Activated CD4-positive, CD25-positive, alpha-beta regulatory T cell treated with anti-CD3 and anti-CD28 coated beads, Interleukin-2, amount 50 U/mL, for 24 hours (primary cell): Measurements from ENCODE around the gene MTFMT.
"Not testable (repeated sequence)": the region's sequence is repeated elsewhere in the genome, so short reads cannot be mapped to it uniquely, and the experiment has no call there.

Source experiments
- ATAC-seq, 2 donors: fragments of 150-1000 bp; cut with Tn5 transposase; one replicate each; pipeline ENCODE4 v1.10.0; 2021; ENCODE audit warnings: mild to moderate bottlenecking in 1 of 2, moderate library complexity in 1 of 2

MTFMT gene

DNA sequence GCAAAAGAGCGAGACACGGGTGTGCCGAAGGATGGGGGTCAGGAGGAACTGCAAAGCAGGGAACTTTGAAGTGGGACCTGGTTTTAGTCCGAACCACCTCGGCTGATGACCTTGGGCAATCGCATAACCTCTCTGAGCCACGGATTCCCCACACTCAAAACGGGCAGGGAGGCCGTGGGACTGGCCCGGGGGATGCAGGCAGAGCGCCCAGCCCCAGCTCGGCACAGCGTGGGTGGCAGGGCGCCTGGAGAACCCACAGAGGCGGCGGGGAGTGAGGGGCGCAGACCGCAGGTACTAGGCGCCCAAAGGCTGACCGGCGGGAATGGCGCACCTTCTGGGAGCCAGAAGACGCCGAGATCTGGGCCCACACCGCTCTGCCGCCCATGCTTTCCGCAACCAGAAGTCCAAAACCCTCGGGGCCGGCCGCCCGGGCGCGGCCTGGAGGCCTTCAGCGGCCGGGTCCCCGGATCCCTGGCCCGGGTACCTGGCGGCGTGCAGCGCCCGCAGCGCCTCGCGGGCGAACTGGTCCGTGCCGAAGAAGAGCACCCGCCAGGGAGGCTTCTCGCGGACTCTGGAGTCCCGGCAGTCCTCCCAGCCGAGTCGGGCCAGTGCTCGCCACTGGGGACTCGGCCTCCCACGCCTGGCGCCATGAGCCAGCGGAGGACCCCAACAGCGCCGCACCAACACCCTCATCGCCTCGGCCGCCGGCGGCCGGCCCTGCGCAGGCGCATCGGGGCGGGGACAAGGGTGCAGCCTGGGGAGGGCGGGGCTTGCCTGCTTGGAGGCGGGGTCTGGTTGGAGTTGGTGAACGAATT lies at the start of gene MTFMT:
Gene MTFMT, minus strand, starts transcription at position 719 of the 815 bp plus-strand sequence. Its CDS starts 26 bp downstream, at position 693.
- peak; percentile 94 to 96 for ATAC-seq

DNA sequence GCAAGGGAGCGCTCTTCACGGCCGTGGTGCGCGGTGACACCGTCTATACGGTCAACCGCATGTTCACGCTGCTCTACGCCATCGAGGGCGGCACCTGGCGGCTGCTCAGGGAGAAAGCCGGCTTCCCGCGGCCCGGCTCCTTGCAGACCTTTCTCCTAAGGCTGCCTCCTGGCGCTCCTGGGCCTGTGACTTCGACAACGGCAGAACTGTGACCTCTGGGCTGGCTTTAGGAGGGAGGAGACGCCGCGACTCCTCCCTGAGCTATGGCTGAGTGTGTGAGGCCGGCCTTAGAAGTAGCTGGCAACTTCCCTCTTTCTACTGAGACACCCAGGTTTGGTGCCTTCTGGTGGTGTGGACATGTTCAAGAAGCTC lies 48.5 kb upstream of the MTFMT start:
- ATAC-seq, result peak; percentile 44 to 71

DNA sequence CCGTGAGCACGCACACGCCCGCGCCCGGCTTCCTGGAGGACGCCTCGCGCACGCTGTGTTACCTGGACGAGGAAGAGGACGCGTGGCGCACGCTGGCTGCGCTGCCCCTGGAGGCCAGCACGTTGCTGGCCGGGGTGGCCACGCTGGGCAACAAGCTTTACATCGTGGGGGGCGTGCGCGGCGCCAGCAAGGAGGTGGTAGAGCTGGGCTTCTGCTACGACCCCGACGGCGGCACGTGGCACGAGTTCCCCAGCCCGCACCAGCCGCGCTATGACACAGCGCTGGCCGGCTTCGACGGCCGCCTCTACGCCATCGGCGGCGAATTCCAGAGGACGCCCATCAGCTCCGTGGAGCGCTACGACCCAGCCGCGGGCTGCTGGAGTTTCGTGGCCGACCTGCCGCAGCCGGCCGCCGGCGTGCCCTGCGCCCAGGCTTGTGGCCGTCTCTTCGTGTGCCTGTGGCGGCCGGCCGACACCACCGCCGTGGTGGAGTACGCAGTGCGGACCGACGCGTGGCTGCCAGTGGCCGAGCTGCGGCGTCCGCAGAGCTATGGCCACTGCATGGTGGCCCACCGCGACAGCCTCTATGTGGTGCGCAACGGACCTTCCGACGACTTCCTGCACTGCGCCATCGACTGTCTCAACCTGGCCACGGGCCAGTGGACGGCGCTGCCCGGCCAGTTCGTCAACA lies 48.0 kb upstream of the MTFMT start:
- ATAC-seq, result no peak

DNA sequence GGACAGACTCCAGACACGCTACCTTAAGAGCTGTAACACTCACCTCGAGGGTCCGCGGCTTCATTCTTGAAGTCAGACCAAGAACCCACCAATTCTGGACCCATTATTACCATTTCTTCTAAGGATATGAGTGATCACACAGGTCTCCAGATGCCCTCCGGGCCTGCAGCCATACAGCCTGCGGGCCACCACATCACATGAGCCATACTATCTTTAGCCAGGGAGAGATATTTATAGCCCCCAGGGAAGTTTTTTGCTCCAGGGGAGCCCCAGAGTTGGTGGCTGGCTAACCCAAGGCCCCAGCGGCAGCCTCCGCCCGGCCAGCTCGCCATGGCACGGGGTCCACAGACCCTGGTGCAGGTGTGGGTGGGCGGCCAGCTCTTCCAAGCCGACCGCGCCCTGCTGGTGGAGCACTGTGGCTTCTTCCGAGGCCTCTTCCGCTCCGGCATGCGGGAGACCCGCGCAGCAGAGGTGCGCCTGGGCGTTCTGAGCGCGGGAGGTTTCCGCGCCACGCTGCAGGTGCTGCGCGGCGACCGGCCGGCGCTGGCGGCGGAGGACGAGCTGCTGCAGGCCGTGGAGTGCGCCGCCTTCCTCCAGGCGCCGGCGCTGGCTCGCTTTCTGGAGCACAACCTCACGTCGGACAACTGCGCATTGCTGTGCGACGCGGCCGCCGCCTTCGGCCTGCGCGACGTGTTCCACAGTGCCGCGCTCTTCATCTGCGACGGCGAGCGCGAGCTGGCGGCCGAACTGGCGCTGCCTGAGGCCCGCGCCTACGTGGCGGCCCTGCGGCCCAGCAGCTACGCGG lies 47.2 kb upstream of the MTFMT start, which contains the start of gene KBTBD13:
Gene KBTBD13, plus strand, starts transcription at position 261 of the 805 bp plus-strand sequence. Its CDS starts 70 bp downstream, at position 331.
- no peak for ATAC-seq

DNA sequence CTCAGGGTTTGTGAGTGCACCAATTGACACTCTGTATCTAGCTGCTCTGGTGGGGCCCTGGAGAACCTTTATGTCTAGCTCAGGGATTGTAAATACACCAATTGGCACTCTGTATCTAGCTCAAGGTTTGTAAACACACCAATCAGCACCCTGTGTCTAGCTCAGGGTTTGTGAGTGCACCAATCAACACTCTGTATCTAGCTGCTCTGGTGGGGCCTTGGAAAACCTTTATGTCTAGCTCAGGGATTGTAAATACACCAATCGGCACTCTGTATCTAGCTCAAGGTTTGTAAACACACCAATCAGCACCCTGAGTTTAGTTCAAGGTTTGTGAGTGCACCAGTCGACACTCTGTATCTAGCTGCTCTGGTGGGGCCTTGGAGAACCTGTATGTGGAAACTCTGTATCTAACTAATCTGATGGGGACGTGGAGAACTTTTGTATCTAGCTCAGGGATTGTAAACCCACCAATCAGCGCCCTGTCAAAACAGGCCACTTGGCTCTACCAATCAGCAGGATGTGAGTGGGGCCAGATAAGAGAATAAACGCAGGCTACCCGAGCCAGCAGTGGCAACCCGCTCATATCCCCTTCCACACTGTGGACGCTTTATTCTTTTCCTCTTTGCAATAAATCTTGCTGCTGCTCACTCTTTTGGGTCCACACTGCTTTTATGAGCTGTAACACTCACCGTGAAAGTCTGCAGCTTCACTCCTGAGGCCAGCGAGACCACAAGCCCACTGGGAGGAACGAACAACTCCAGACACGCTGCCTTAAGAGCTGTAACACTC lies 46.4 kb upstream of the MTFMT start:
- ATAC-seq, result not testable (repeated sequence)

DNA sequence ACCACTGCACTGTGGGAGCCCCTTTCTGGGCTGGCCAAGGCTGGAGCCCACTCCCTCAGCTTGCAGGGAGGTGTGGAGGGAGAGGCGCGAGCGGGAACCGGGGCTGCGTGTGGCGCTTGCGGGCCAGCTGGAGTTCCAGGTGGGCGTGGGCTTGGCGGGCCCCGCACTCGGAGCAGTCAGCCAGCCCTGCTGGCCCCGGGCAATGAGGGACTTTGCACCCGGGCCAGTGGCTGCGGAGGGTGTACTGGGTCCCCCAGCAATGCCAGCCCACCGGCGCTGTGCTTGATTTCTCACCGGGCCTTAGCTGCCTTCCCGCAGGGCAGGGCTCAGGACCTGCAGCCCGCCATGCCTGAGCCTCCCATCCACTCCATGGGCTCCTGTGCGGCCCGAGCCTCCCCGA lies 45.5 kb upstream of the MTFMT start:
- ATAC-seq, result not testable (repeated sequence)

DNA sequence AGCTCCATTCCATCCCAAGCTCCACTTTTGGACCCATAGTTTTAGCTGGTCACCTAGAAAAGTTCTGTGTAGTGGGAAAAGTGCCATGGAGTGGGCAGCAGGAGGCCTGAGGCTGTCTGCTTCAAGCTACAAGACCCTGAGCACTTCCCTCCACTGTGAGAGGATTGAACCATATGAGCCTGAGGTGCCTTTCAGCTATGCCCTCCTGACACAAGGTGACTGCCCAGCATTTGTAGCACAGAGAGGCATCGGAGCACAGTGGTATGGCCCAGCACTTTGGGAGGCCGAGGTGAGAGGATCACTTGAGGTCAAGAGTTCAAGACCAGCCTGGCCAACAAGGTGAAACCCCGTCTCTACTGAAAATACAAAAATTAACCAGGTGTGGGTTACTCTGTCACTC lies 43.2 kb upstream of the MTFMT start:
- no peak for ATAC-seq

DNA sequence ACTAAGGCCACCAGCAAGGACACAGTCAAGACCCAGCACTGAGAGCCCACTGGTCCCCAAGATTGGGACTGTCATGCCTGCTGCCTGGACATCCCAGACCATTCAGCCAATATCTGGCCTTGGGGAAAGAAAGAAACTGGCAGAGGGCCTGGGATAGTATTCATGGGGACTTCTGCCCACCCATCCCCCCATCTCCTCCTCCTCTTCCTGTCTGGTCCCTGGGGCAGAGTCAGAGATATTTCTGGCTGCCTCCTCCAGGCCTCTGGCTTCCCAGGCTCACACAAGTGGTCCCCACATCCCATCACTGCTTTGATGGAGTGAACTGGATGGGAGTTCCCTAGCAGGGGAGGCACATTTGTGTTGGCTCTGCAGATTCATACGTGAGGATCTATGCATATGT lies 42.6 kb upstream of the MTFMT start:
- no peak for ATAC-seq

DNA sequence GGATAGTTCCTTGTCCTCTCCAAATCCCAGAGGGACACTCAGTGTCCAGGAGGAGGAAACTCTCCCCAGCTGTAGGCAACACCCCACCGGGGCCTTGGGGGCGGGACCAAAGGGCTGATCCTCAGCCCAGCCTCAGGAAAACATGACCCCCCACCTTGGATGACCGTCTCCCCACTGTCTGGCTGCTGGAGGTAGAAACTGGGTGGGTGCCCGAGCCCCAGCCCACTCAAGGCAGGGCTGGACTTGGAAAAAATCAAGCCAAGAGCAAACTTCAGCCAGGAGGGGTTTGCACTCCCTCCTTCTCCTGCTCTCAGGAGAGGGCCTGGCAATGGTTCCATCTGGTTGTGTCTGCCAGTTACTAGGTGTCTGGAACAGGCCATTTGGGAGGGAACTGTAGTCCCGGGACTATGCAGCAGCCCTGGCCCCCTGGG lies 42.0 kb upstream of the MTFMT start:
- no peak for ATAC-seq

DNA sequence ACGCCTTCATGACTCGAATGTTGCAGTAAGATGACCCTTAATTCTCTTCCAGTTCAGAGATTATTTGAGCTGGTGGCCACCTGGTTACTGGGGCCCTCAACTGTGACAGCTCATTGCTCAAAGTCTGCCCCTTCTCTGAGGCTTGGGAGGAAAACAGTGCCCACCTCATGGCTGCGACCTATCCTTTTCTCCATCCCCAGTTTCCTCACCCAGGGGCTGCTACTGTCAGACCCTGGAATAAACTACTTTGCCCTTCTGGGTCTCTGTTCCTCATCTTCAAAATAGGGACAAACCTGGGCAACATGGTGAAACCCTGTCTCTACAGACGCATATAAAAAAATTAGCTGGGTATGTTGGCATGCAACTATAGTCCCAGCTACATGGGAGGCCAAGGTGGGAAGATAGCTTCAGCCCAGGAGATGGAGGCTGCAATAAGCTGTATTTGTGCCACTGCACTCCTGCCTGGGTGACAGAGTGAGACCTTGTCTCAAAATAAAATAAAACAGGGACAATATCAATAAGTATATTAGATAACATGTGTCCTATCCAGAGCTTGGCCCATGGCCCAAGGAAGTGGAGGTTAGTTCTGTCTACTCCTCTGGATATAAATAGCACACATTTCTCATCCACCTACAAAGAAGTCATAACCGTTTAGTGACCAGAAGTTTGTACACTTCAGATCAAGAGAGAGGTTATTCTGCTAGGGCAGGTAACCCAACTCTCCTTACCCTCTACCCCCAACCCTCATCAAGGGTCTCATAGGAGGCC lies 40.5 kb upstream of the MTFMT start:
- ATAC-seq, result no peak

DNA sequence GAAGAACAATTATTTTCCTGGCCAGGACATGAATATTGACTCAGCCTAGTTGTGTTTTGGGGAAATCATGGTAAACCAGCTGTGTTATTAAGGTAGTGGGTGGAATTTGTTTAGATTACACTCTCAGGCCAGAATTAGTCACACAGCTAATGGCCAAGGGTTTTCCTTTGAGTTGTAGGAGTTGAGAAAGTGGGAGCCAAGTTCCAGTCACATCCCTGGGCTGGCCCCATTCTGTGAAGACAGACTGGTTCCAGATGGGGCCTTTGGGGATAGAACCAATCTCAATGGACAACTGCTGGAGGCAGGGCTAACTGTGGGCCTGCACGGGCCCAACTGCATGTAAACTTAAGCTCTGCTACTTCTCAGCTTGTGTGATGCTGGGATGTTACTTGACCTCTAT lies 39.7 kb upstream of the MTFMT start:
- no peak for ATAC-seq

DNA sequence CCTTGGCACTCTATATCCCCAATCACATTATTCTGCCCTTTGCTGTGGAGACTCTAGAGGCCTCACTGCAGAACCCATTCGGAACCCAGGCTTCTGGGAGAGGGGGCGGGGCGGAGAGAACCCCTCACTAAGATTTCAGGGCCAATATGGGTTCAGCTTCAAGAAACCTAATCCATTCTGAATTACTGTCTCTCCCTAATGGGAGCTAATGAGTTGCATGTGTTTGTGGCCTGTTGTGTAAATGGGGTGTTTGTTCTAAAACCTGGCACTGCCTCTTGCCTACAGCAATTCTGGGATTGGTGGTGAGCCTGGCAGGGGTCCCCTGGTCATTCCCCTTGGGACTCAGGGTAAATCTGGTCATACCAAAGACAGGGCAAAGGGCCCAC lies 39.0 kb upstream of the MTFMT start:
- ATAC-seq, result no peak

DNA sequence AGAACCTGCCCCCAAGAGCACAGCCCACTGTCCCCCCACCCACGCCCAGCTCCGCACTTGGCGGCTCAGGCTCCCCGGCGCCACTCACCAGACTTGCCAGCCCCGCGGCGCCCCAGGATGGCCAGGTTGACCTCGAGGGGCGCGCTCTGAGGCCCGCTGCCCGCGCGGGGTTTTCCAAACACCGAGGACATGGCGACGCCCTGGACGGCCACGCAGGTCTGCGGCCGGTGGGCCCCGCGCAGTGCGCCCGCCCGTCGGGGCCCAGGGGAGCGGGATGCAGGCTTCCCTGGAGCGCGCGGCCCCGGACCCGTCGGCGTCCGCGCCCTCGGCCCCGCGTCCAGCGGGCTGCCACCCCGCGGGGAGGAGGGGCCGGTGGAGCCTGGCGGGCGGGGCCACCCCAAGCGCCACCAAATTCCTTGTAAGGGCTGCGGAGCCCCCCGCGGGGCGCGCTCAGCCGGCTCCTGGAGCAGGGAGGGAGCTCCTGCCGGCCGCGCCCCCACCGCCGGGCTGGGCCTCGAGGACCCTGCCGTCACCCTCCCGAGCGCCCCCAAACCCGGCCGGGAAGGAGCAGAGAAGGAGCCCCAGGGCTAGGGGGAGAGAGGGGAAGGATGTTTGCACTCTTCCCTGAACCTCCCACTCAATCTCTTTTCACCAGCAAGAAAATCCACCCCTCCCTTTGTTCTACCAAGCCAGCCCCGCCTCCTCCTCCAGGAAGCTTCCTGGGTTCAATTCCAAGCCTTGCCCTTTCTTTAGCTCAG lies 38.4 kb upstream of the MTFMT start, which contains the start of gene RASL12:
Gene RASL12, minus strand, starts transcription at position 347 of the 758 bp plus-strand sequence. Its CDS starts 156 bp downstream, at position 191.
- no peak for ATAC-seq

DNA sequence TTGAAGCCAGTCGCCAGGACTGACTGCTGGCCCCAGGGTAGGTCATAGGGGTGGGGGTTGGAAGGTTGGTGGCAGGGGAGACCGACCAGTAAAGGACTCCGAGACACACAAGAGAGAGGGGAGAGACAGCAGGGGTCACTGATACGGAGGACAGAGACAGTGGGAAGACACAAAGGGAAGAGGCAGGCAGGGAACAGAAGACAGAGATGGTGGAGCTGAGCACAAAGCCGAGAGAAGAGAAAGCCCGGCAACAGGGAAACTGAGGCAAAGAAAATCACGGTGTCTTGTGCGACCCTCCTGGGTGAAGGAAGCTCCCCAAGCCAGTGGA lies 37.8 kb upstream of the MTFMT start:
- ATAC-seq, result no peak

DNA sequence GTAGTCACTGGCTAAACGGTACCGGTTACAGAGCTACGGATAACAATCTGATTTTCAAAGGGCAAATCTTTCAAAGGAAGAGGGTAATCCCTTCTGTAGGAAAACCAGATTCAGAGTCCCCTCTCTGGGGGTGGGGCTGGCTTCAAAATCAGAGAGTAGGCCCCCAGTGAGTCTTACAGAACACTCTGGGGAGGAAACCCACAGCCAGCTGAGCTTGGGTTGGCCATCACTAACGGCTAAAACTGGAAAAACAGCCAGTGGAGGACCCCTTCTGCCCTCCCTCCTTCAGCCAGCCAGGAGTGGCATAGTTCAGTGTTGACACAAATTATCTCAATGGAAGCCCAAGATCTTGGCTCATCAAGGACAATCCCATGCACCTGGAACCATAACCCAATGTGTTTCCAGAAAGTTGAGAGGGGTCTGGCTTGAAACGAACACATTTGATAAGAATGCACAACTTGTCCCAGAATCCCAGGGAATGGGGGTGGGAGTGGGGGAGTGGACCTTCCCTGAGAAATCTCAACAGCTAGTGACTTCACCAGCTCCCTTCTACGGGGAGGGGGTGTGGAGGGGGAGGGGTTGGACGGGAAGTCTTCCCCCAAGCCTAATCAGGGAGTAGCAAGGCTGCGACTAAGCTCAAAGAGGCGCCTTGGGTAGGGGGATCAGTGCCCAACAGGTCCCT lies 37.3 kb upstream of the MTFMT start:
- no peak for ATAC-seq

DNA sequence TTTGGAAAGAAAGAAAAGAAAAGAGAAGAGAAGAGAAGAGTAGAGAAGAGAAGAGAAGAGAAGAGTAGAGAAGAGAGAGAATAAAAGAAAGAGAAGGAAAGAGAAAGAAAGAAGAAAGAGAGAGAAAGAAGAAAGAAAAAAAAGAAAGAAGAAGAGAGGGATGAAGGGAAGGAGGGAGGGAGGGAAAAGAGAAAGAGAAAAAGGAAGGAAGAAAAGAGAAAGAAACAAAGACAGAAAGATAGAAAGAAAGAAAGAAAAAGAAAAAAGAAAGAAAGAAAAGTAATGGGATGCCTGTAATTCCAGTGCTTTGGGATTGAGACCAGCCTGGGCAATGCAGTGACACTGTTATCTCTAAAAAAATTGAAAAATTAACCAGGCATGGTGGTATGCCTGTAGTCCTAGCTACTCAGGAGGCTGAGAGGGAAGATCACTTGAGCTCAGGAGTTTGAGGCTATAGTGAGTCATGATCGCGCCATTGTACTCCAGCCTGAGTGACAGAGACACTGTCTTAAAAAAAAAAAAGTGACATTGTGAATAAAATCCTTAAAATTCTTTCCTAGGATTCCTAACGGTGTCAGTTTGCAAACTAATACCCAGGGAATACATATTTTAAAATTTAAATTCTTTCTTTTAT lies 36.7 kb upstream of the MTFMT start:
- ATAC-seq, result no peak

DNA sequence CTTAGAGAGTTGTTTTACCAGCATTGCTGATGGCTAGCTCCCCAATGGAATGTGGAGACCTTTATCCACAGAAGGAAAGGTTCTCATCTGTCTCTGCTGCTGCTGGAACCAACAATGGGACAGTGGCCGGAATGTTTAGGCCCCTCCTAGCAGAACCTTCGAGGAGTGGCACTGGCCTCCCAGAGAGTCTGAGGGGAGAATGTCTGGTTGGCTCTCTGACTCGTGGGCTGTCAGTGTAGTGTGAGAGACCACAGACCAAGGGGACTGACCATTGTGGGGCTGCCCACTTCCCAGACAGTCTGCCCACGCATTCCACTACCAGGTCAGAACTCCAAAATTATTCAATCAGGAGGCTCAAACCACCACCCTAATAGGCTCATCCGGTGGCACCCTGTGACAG lies 33.3 kb upstream of the MTFMT start:
- ATAC-seq, result no peak

DNA sequence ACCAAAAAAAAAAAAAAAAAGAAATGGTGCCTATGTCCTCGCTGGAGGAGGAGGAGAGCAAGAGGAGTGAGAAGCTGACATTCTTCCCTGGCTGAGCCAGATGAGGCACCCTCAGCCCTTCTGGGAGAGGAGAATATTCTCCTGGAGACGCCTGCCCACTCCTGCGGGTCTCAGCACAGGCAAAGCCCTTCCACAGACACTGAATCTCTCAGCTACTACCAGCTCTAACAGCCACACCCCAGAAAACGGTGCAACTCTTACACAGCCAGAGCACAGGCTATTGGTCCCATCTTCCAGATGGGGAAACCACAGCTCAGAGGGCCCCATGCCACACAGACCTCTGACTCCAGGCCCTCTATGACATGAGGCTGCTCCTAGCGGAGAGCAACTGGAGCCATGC lies 32.6 kb upstream of the MTFMT start:
- no peak for ATAC-seq

DNA sequence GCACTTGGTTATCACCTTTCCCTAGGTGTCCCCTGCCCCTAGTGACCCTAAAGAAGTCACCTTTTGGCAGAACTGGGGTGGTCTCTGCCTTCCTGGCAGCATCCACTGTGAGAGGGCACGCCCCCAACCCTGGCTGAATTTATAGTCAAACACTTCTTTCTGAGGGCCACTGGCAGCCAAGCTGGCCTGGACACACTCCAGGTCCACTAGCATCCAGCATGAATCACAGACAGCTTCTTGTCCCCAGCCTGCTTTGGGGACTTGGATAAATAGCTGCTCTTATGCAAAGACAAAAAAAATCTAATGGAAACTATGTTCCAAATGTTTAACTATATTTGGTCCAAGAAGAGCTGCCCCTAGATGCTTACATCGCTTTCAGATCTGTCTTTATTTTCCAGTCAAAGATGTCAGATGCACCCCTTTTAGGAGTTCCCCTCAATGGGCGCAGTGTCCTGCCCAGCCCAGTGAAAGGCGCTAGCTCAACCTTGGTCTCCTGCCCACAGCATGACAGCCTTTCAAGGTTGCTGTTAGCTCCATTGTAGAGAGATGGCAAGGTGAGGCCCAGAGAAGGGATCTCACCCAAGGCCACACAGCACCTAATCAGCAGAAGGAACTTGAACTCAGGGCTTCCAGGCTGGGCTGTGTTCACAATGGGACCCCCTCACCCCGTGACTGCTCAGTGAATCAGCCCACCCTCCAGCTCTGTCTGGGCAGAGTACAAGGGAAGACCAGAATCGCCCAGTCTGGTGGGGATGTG lies 31.4 kb upstream of the MTFMT start:
- no peak for ATAC-seq
